DND-41 (cell line): ENCODE measurements around the gene STC2.

Source experiments
- ATAC-seq: fragments of 200-7000 bp; cut with Tn5 transposase; 3 replicates; pipeline ENCODE4 v1.9.1; 2021; ENCODE audit warnings: low read depth; ENCODE audit not compliant: insufficient read depth
- DNase-seq: peaks from one replicate; pipeline ENCODE4 v3.0.0-alpha.2; 2020
- H2AFZ ChIP-seq: 2 replicates; pipeline ENCODE4 v1.6.0; 2012; ENCODE audit warnings: low read depth, low read length
- H3K27ac ChIP-seq: 2 replicates; pipeline ENCODE4 v1.5.1; 2012; ENCODE audit warnings: low read length, inconsistent platforms
- H3K27me3 ChIP-seq: fragments of 200-600 bp; sonication (generic); 2 replicates; pipeline ENCODE4 v1.6.0; 2012; ENCODE audit warnings: low read length, mild to moderate bottlenecking, inconsistent platforms; ENCODE audit not compliant: insufficient read depth, poor library complexity
- H3K36me3 ChIP-seq: 2 replicates; pipeline ENCODE4 v1.5.1; 2012; ENCODE audit warnings: low read length, inconsistent platforms; ENCODE audit not compliant: insufficient read depth
- H3K4me1 ChIP-seq: 2 replicates; pipeline ENCODE4 v1.5.1; 2012; ENCODE audit warnings: mild to moderate bottlenecking, low read length; ENCODE audit not compliant: insufficient read depth
- H3K4me2 ChIP-seq: 2 replicates; pipeline ENCODE4 v1.6.0; 2012; ENCODE audit warnings: mild to moderate bottlenecking, moderate library complexity, low read length, inconsistent platforms; ENCODE audit not compliant: insufficient read depth
- H3K4me3 ChIP-seq, 2 experiments: fragments of 200-600 bp in 1 of 2; shearing (Covaris generic) in 1 of 2; 2 replicates each; pipeline ENCODE4 v1.5.1; 2012 to 2016; ENCODE audit warnings: inconsistent platforms in 2 of 2, low read length in 2 of 2, mild to moderate bottlenecking in 2 of 2, low read depth in 1 of 2, moderate library complexity in 1 of 2
- H3K79me2 ChIP-seq: 2 replicates; pipeline ENCODE4 v1.6.0; 2012; ENCODE audit warnings: low read length, inconsistent platforms; ENCODE audit not compliant: insufficient read depth
- H3K9ac ChIP-seq: 2 replicates; pipeline ENCODE4 v1.6.0; 2012; ENCODE audit warnings: low read depth, mild to moderate bottlenecking, inconsistent platforms, low read length, moderate library complexity
- H3K9me3 ChIP-seq: 2 replicates; pipeline ENCODE4 v1.5.1; 2012; ENCODE audit warnings: low read length, moderate library complexity, mild to moderate bottlenecking, inconsistent platforms; ENCODE audit not compliant: insufficient read depth, severe bottlenecking
- H4K20me1 ChIP-seq: 2 replicates; pipeline ENCODE4 v1.6.0; 2012; ENCODE audit warnings: low read length; ENCODE audit not compliant: insufficient read depth
- EZH2 ChIP-seq: IDR thresholded peaks from 3 replicates; pipeline ENCODE4 v1.6.1; 2012; ENCODE audit warnings: borderline replicate concordance, low read depth, mild to moderate bottlenecking, moderate library complexity, low read length, inconsistent platforms; ENCODE audit not compliant: severe bottlenecking
- TF ChIP-seq, protein P1 (sequence below): IDR thresholded peaks from 2 replicates; pipeline ENCODE4 v1.5.1; 2012; ENCODE audit warnings: borderline replicate concordance, low read length, moderate library complexity, mild to moderate bottlenecking; ENCODE audit not compliant: poor library complexity, severe bottlenecking; ENCODE audit errors: extremely low read depth

Gene STC2

GRCh38 chr5:173312821-173313220 is 15.4 kb downstream of the STC2 start:
- no peak overlapping the region for H3K27ac ChIP-seq
- no peak for TF ChIP-seq EZH2
- TF ChIP-seq, protein P1, sequence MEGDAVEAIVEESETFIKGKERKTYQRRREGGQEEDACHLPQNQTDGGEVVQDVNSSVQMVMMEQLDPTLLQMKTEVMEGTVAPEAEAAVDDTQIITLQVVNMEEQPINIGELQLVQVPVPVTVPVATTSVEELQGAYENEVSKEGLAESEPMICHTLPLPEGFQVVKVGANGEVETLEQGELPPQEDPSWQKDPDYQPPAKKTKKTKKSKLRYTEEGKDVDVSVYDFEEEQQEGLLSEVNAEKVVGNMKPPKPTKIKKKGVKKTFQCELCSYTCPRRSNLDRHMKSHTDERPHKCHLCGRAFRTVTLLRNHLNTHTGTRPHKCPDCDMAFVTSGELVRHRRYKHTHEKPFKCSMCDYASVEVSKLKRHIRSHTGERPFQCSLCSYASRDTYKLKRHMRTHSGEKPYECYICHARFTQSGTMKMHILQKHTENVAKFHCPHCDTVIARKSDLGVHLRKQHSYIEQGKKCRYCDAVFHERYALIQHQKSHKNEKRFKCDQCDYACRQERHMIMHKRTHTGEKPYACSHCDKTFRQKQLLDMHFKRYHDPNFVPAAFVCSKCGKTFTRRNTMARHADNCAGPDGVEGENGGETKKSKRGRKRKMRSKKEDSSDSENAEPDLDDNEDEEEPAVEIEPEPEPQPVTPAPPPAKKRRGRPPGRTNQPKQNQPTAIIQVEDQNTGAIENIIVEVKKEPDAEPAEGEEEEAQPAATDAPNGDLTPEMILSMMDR, result no peak
- no peaks in the 10 kb centered on the region for H3K9me3 ChIP-seq
- H3K79me2 ChIP-seq, result no peaks in the 10 kb centered on the region
- H3K9ac ChIP-seq, result no peak overlapping the region
- H3K36me3 ChIP-seq, result no peaks in the 10 kb centered on the region
- ATAC-seq, result no peak
- no peaks in the 10 kb centered on the region for H3K4me1 ChIP-seq
- no peak for DNase-seq
- H3K27me3 ChIP-seq, result peaks cover 26% of the 10 kb centered on the region
- H3K4me2 ChIP-seq, result no peak overlapping the region
- H3K4me3 ChIP-seq, result no peak overlapping the region
- no peak overlapping the region for H2AFZ ChIP-seq
- H4K20me1 ChIP-seq, result no peaks in the 10 kb centered on the region

- H3K9ac ChIP-seq, result no peak overlapping the region
- no peaks in the 10 kb centered on the region for H3K4me1 ChIP-seq
- H3K9me3 ChIP-seq, result no peaks in the 10 kb centered on the region
- no peaks in the 10 kb centered on the region for H4K20me1 ChIP-seq
- no peaks in the 10 kb centered on the region for H3K36me3 ChIP-seq
- no peak for TF ChIP-seq EZH2
- TF ChIP-seq, protein P1, result no peak
- no peak overlapping the region for H3K4me2 ChIP-seq
- DNase-seq, result no peak
- peaks cover 26% of the 10 kb centered on the region for H3K27me3 ChIP-seq
- no peak overlapping the region for H2AFZ ChIP-seq
- no peak overlapping the region for H3K27ac ChIP-seq
- ATAC-seq, result no peak
- no peak overlapping the region for H3K4me3 ChIP-seq
- H3K79me2 ChIP-seq, result no peaks in the 10 kb centered on the region
Measured at GRCh38 chr5:173311818-173312585, 16.2 kb downstream of the STC2 start.

- Histone ChIP-seq H3K27ac (no peak overlapping the region), H3K4me3 (no peak overlapping the region), H3K27me3 (peaks cover 22% of the 10 kb centered on the region), H3K4me1 (no peaks in the 10 kb centered on the region), H3K4me2 (no peak overlapping the region), H3K36me3 (no peaks in the 10 kb centered on the region), H2AFZ (no peak overlapping the region), H3K79me2 (no peaks in the 10 kb centered on the region), H3K9me3 (no peaks in the 10 kb centered on the region), H4K20me1 (no peaks in the 10 kb centered on the region), H3K9ac (no peak overlapping the region)
- DNase-seq (no peak), ATAC-seq (no peak)
- TF ChIP-seq EZH2, result no peak
Measured at GRCh38 chr5:173310861-173311785, 17.1 kb downstream of the STC2 start.

GRCh38 chr5:173310218-173310769 is 17.9 kb downstream of the STC2 start:
- ATAC-seq, result no peak

More at GRCh38 chr5:173310218-173310769, 17.9 kb downstream of the STC2 start:
- Histone ChIP-seq H3K4me1 (no peaks in the 10 kb centered on the region), H3K79me2 (no peaks in the 10 kb centered on the region), H3K27ac (no peak overlapping the region), H4K20me1 (no peaks in the 10 kb centered on the region), H3K9ac (no peak overlapping the region), H3K4me2 (no peak overlapping the region), H3K36me3 (no peaks in the 10 kb centered on the region), H3K9me3 (no peaks in the 10 kb centered on the region), H2AFZ (no peak overlapping the region), H3K4me3 (no peak overlapping the region), H3K27me3 (peaks cover 21% of the 10 kb centered on the region)
- no peak for DNase-seq
- TF ChIP-seq, protein P1, result no peak
- TF ChIP-seq EZH2, result no peak
